ENCODE data around the gene MAP3K6.

MAP3K6 gene

GRCh38 chr1:27332536-27333281, 34.1 kb downstream of the MAP3K6 start:
- no peak for DNase-seq

DNA sequence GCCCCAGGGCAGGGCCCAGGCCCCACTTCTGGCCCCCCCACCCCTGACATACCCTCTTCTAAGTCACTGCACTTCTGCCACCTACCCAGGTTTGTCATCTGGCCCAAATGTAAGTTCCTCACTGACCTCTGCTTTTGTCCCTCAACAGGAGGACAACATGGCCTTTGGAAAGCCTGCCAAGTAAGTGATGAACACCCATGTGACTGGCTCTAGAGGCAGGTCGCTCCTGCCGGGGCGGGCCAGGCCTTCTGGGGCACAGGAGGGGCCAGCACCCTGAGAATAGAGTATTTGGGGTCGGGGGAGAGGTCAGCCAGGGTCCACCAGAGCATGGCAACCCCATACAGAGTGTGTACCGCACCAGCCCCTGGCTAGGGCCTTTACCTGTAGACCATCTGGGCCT, 34.8 kb downstream of the MAP3K6 start:
- no peak for DNase-seq

DNA sequence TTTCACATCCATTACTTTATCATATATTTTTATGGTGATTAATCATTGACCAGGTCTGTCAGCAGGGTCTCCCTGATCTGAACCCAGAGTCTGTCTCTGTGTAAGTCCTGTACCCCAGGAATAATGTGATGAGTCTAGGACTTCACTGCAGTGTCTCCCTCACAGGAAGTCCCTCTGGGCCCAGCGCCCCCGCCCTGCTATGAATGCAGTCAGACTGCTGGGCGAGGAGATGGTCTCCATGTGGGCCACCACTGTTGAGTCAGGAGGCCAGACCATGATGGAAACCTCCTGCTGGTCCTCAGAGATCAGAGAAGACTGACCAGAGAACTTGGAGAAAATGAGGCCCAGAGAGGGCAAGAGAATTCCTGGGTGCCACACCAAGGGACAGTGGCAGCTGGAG, 35.3 kb downstream of the MAP3K6 start:
- DNase-seq: no peak

DNA sequence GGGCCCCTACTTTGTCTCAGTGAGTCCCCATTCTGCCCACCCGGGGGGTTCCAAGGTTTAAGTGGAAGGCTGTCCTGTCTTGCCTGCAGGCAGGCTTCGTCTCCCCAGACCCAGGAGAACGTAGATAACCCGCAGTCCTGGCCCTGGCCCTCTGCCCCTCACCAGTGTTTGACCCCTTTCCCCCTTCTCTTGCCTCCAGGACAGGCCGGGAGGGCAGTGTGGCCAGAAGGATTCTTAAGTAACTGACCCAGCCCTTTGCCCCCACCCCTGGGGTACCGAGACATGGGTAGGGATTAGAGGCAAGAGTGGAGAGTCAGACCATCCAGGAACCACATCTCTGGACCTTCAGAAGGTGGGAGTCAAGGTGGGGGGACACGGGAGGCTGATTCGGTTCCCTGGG, 36.0 kb downstream of the MAP3K6 start:
- no peak for DNase-seq

GRCh38 chr1:27327964-27328363, 38.8 kb downstream of the MAP3K6 start:
- DNase-seq: no peak

DNA sequence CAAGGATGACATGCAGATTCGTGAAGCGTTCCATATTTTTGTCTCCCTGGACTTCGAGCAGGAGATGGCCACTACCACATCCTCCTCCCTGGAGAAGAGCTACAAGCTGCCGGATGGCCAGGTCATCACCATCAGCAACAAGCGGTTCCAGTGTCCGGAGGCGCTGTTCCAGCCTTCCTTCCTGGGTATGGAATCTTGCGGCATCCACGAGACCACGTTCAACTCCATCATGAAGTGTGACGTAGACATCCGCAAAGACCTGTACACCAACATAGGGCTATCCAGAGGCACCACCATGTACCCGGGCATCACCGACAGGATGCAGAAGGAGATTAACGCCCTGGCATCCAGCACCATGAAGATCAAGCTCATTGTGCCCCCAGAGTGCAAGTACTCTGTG, 41.5 kb downstream of the MAP3K6 start:
- DNase-seq: no peak

DNA sequence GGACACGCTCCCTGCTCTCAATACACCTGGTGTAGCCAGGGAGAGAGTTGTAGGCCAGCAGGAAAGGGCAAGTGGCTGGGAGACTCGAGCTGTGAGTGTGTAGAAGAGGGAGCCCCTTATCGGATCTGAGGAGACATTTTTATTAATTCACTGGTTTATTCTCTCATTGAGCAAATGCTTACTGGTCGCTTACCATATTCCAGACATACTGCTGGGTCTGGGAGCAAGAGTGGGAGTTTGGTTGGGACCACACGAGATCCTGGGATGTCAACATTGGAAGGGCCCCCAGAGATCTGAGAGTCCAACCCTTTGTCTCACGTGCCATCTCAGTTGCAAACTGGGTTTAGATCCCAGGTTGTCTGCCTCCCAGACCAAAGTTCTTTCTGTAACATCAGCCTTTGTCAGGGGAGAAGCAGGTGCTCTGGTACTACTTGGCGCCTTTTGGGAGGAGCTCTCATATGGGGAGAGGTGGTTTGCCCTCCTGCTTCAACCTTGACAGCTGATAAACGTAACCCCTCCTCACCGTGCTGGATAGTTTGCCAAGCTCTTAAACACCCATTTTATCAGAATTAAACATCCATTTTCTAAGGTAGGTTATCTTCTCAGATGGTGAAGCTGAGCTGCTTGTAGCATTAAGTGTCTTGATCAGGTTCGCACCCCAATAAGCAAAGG, 44.1 kb downstream of the MAP3K6 start:
- no peak for DNase-seq

DNA sequence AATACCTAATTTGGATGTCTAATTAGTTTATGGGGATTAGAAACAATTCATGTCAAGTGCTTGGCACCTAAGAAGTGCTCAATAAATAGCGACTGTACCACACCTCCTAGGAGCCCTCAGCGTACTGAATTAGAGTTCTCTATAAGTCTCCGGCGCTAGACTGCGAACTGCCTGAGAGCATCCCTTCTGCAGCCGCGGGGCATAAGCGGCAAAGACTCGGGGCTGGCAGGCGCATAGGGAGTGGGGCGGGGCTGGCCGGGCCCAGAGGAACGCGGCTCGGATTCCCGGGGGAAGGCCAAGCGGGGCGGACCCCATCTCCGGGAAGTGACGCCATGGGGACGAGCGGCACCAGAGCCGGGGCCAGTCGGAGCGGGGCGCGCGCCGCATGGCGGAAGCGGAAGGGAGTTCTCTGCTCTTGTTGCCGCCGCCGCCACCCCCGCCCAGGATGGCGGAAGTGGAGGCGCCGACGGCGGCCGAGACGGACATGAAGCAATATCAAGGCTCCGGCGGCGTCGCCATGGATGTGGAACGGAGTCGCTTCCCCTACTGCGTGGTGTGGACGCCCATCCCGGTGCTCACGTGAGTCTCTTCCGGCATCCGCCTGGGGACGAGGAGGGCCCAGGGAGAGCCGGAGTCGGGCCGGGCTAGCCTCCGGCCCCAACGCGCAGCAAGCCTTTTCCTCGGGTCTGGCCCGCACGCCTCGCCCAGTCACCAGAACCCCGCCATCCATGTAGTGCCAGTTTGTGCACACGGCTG, 44.8 kb downstream of the MAP3K6 start, which contains the start of gene TMEM222:
Gene TMEM222, plus strand, starts transcription at position 351 of the 756 bp plus-strand sequence. Its CDS starts 35 bp downstream, at position 386.
- peak; percentile 97 for DNase-seq

GRCh38 chr1:27318596-27318995, 48.2 kb downstream of the MAP3K6 start:
- DNase-seq: no peak

- DNase-seq: no peak
These were observed 48.6 kb downstream of the MAP3K6 start for GRCh38 chr1:27318136-27318535.

- no peak for DNase-seq
These were observed 49.9 kb downstream of the MAP3K6 start for GRCh38 chr1:27316860-27317259.

DNA sequence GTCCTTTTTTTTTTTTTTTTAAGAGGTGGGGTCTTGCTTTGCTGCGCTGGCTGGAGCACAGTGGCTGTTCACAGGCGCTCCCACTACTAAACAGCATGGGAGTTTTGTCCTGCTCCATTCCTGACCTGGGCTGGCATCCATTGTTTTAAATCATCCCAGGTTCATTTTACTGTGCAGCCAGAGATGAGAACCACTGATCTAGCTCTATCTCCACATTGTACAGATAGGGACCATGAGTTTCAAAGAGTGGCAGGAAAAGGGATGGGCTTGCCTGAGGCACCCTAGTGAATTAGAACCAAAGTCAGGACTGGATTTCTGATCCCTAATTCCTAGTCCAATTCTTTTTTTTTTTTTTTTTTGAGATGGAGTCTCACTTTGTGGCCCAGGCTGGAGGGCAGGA, 52.0 kb downstream of the MAP3K6 start:
- no peak for DNase-seq

- DNase-seq: no peak
These were observed 52.6 kb downstream of the MAP3K6 start for GRCh38 chr1:27314169-27314568.

DNA sequence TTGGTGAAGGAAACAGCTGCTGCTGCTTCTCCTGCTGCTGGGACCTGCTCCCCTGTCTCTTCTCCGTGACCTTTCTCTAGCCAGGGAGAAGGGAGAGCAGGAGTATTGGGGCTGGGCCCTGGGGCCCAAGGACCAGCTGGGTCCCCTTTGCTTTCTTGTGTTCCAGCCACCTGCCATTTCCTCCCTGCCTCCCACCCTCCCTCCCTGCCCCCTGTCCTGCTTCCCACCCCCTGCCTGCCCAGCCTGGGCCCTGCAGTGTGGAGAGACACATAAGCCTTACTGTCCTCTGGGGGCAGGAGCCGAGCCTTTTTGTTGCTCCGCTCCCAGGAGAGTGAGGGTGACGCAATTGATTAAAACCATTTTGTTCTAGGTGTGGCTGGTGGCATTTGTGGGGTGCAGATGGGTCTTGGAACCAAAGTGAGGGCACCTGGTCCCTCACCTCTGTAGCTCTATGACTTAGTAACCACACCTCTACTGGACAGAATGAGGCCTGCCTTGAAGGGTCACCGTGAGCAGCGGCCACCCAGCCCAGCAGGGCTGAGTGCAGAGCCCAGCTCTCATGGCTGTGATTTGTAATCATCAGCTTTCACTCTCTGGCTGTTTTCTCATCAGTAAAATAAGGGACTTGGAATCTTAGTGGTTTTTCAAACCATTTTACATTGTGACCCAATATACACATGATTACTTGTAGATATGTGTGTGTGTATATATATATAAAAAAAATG, 58.7 kb downstream of the MAP3K6 start:
- DNase-seq: peak; percentile 58

DNA sequence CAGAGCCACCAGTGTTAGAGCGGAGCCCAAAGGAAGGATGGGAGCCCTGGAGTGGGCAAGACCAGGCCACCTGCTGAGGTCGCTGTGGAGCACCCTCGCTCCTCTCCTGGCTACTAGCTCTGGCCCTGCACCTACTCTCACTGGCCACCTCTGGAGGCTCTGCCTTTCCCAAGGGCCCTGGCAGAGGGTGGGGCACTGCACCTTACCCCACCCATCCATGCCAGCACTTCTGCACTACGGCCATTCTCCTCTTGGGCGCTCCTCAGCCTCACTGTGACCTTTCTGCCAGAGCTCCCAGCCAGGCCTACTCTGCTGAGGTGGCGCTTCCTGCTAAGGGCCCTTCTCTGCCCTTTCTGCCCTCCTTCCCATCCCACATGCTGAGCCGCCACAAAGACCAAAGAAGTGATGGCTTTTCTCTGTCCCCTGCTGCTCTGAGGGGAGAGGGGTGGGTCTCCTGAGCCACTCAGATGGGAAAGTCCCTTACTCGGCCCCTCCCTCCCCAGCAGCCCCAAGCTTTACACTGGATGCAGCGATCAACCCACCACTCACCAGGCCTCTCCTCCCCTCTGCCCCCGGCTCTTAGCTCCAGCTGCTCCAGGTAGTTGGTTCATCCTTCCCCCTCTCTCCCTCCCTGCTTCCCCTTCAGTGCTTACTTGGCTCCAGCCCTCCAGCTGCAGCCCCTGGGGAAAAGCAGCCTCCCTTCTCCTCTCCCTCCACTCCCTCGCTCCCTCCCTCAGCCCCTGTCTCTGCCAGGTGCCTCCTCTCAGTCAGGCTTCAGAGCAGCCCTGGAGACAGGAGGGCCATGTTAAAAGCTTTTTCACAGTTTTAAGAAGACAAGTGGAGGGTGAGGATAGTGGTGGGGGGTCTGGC, 59.6 kb downstream of the MAP3K6 start:
- DNase-seq: peak; percentile 66

DNA sequence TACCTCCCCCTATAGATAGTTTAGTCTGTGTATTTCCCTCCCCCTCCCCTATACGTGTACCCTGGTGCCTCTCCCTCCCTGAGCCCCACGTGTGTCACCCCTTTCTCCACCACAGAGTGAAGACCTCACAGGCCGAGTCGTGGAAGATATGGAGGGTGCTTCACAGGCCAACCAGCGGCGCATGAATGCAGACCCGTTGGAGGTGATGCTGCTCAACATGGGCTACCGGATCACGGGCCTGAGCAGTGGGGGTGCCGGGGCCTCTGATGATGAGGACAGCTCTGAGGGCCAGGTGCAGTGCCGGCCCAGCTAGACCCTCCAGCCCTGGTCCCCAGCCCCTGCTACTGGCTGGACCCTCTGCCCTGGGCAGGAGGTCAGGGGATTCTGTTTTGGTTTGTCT, 60.7 kb downstream of the MAP3K6 start:
- DNase-seq: no peak
